Ovary (tissue), 9 donors: ENCODE measurements around the gene INHBA. TPM values are rescaled to one million over a fixed set of nuclear protein-coding genes. Genes with fewer than 3 reads are reported as not detected.

ENCODE experiments used
- DNase-seq, 5 donors: peaks; one replicate each; pipeline ENCODE4 v3.0.0-alpha.2; 2019 to 2020
- H3K27ac ChIP-seq, 2 donors: fragments of 200-600 bp; one replicate each; pipeline versions ENCODE4 v1.5.1 to v1.8.0; 2019 to 2022
- H3K27me3 ChIP-seq: fragments of 200-600 bp; one replicate; pipeline ENCODE4 v1.8.0; 2022
- H3K36me3 ChIP-seq: fragments of 200-600 bp; sonication (generic); one replicate; pipeline ENCODE4 v1.5.1; 2019
- H3K4me1 ChIP-seq: one replicate; pipeline ENCODE4 v1.8.1; 2013; ENCODE audit warnings: mild to moderate bottlenecking, moderate library complexity; ENCODE audit not compliant: insufficient read depth
- H3K4me3 ChIP-seq: fragments of 200-600 bp; sonication (generic); one replicate; pipeline ENCODE4 v1.5.1; 2017
- H3K9me3 ChIP-seq, 2 donors: fragments of 200-600 bp in 1 of 2; sonication (generic) in 1 of 2; one replicate each; pipeline versions ENCODE4 v1.5.1 to v1.8.1; 2013 to 2019; ENCODE audit warnings: mild to moderate bottlenecking in 1 of 2, moderate library complexity in 1 of 2
- EP300 ChIP-seq: sonication (generic); formaldehyde crosslinking; IDR thresholded peaks from one replicate; pipeline ENCODE4 v1.6.1; 2017; ENCODE audit warnings: antibody characterized with exemption
- POLR2A ChIP-seq: fragments of 450-650 bp; IDR thresholded peaks from one replicate; pipeline ENCODE4 v1.6.1; 2017; ENCODE audit warnings: antibody characterized with exemption, mild to moderate bottlenecking, moderate library complexity
- WGBS, 3 donors: extraction: QIAGEN DNeasy Blood & Tissue Kit in 1 of 3; methylation state at CpG; one replicate each; pipeline versions ENCODE4 v1.1.5 to v1.1.7; 2013 to 2017; 5-methylcytosine and 5-hydroxymethylcytosine counted together
- intact Hi-C, 4 donors: fragments of 100-400 bp; cut with DNase I; formaldehyde crosslinking; loops; one replicate each; pipeline versions ENCODE4 v1.11.0 to v1.15.1; 2022 to 2023
- polyA plus RNA-seq, 2 donors: library from polyadenylated mRNA; stranded (reverse); fragments of 200-250 nt in 1 of 2; fragments of 350-450 nt in 1 of 2; fragmentation: Illumina TruSeq in 1 of 2; extraction: RNeasy Lipid Tissue Mini Kit (QIAGEN cat#74804) in 1 of 2; gene quantifications; one replicate each; pipeline ENCODE4 v1.2.3, GENCODE V29; 2013 to 2014
- total RNA-seq, 7 donors: library from RNA; depleted of rRNA in 2 of 7; stranded (reverse); fragments of >200 nt in 2 of 7; fragmentation: NEBNext Ultra II Directional in 3 of 7; extraction: Animal tissue kit (Norgen Biotek cat#: 25700) in 3 of 7; gene quantifications; one replicate each; pipeline versions ENCODE4 v1.1.0 to v1.2.4, GENCODE V29; 2016 to 2023
- TF ChIP-seq, protein P1 (sequence below), 3 donors: fragments of 450-650 bp in 2 of 3; fragments of 200-600 bp in 1 of 3; IDR thresholded peaks; one replicate each; pipeline versions ENCODE4 v1.5.1 to v1.8.0; 2016 to 2022; ENCODE audit warnings: antibody characterized with exemption in 3 of 3, mild to moderate bottlenecking in 1 of 3
- donor health status: DM: no; HTN: no; CAD: no; lungs with moderate emphysema.
- donor health status: DM: no; HTN: no; CAD: no.
- donor health status: Bipolar disorder and iron deficiency.
- donor health status: DM: yes; HTN: yes; CAD: no.
- donor health status: DM: no; HTN: no; CAD: no.
- donor health status: DM: yes; HTN: yes; CAD: no.

INHBA gene
- total and polyA plus RNA-seq, 9 donors = 2.1 to 18.0 (median 5.8) TPM

DNA sequence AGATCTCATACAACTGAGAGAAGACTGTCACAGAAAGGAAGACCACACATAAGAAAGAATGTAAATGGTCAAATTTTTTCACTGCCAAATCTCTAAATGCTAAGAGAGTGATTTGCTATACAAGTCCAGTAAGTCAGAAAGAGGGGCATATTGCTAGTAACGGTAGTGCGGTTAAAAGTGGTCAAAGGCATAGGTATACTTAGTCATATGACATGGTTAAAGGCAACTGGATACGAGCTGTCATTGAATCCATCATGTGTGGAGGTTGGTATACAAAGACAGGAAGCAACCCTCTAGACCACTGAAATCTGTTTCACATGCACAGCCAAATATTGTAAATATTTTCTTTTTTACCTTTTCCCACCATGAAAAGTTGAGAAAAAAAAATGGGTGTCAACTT lies 4.8 kb downstream of the INHBA start:
- peak overlapping the region; percentile 39 for H3K4me3 ChIP-seq

DNA sequence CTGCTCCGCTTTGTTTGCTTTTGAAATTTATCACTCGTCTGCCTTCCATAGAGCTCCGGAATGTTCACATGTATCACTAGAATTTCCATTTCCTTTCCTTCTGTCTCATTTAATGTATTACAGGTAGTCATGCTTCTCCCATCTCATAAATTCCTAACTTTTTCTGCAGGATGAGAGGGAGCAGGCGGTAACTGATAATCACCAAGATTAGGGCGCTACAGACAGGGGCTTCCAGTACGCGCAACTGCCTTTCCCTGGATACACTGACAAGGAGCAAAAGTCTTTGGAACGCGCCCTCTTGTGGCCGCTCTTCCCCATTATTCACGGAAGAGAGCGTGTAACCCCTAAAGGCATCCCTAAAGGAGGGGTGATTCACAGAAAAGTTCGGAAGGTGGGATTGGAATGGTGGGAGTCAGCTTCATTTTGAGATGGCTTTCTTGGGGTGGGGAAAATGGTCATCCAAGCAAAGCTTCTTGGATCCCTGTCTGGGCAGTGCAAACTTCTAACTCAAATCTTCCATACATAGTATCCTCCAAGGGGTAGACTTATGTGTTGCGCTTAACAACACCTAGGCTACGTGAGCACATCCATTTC lies 6.5 kb downstream of the INHBA start:
- intact Hi-C loops = no loop called here
- 10 to 14% (median 10%) methylated on average over 15 of the region's 15 CpGs for WGBS, 3 donors
- no peaks in the 10 kb centered on the region for H3K27me3 ChIP-seq
- H3K9me3 ChIP-seq = no peaks in the 10 kb centered on the region
- H3K27ac ChIP-seq = peak overlapping the region; percentile 81 to 83
- DNase-seq = peak; percentile 82 to 90 (median 85)
- H3K4me1 ChIP-seq = peaks cover 6% of the 10 kb centered on the region
- peak overlapping the region; percentile 36 for H3K4me3 ChIP-seq
- TF ChIP-seq, protein P1, sequence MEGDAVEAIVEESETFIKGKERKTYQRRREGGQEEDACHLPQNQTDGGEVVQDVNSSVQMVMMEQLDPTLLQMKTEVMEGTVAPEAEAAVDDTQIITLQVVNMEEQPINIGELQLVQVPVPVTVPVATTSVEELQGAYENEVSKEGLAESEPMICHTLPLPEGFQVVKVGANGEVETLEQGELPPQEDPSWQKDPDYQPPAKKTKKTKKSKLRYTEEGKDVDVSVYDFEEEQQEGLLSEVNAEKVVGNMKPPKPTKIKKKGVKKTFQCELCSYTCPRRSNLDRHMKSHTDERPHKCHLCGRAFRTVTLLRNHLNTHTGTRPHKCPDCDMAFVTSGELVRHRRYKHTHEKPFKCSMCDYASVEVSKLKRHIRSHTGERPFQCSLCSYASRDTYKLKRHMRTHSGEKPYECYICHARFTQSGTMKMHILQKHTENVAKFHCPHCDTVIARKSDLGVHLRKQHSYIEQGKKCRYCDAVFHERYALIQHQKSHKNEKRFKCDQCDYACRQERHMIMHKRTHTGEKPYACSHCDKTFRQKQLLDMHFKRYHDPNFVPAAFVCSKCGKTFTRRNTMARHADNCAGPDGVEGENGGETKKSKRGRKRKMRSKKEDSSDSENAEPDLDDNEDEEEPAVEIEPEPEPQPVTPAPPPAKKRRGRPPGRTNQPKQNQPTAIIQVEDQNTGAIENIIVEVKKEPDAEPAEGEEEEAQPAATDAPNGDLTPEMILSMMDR (IDR thresholded peaks at IDR 0.05) = peak; percentile 47 to 78 (median 74)
- TF ChIP-seq POLR2A (peak; percentile 5), EP300 (no peak)
- H3K36me3 ChIP-seq = no peaks in the 10 kb centered on the region

More for the DNA sequence above, 4.8 kb downstream of the INHBA start:
- H3K27me3 ChIP-seq = no peaks in the 10 kb centered on the region
- 83 to 90% (median 83%) methylated on average over 3 of the region's 3 CpGs for WGBS, 3 donors
- peaks cover 6% of the 10 kb centered on the region for H3K4me1 ChIP-seq
- H3K9me3 ChIP-seq = no peaks in the 10 kb centered on the region
- intact Hi-C loops = no loop called here
- TF ChIP-seq, protein P1 (IDR thresholded peaks at IDR 0.05) = no peak
- TF ChIP-seq EP300 = no peak
- TF ChIP-seq POLR2A = no peak
- no peaks in the 10 kb centered on the region for H3K36me3 ChIP-seq
- DNase-seq = no peak
- peak overlapping the region in 1 of 2 donors; percentile 4 for H3K27ac ChIP-seq

DNA sequence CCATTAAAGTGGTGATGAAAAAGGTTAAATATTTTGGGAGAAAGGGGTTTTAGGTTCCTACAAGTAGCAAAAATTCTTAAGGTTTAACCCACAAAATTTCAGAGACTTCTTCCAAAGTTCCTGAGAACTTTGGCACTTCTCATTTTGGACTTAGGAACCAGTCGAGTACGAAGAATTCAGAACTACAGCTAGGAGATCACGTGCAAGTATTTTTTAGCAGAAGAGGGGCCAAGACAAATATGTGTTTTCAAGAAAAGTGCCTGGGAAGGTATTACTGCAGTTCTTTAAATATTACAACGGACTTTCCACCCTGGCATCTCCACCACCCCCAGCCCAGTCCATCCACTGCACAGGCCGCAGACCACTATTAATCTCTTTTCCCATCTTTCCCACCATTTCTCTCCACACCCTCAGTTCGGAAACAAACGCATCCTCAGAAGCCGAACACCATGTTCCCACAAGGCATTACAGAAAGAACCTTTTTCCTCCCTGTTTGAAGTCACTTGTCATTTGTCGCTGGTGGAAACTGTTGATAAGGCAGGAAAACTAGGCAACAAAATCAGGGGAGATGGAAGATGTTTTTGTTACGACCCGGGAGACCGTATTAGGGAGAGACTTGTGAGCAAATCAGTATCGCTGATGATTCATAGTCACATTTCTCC lies 7.1 kb downstream of the INHBA start:
- H3K9me3 ChIP-seq = no peaks in the 10 kb centered on the region
- peaks cover 5% of the 10 kb centered on the region for H3K4me1 ChIP-seq
- TF ChIP-seq, protein P1 (IDR thresholded peaks at IDR 0.05) = no peak
- TF ChIP-seq POLR2A = no peak
- TF ChIP-seq EP300 = no peak
- WGBS, 3 donors = 8 to 17% (median 12%) methylated on average over 13 of the region's 13 CpGs
- no peaks in the 10 kb centered on the region for H3K36me3 ChIP-seq
- H3K4me3 ChIP-seq = peak overlapping the region; percentile 36
- DNase-seq = peak in 1 of 5 donors; percentile 17
- H3K27ac ChIP-seq = peak overlapping the region; percentile 81 to 83
- H3K27me3 ChIP-seq = no peaks in the 10 kb centered on the region
- intact Hi-C loops = no loop called here

DNA sequence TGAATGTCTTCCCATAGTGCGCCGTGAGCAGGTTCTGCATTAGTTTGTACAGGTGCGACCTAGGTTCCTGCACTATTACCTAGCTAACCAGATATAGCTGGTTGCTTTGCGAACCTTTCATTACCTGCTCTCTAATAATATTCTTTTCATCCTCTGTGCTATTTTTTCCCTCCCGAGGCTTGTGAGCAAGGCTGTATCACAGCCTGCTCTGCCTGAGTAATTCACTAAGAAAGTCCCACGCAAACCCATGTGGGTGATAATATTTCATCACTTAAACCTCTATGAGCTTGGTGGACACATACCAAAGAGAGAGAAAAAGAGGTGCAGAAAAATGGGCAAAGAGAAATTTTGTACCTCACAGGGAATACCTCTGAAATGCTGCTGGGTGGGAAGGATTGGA lies 8.4 kb downstream of the INHBA start:
- TF ChIP-seq EP300 (no peak), POLR2A (no peak)
- TF ChIP-seq, protein P1 (IDR thresholded peaks at IDR 0.05) = no peak
- peaks cover 5% of the 10 kb centered on the region for H3K4me1 ChIP-seq
- H3K9me3 ChIP-seq = no peaks in the 10 kb centered on the region
- 88 to 94% (median 92%) methylated on average over 6 of the region's 6 CpGs for WGBS, 3 donors
- no peak overlapping the region for H3K27ac ChIP-seq
- intact Hi-C loops = no loop called here
- H3K4me3 ChIP-seq = no peak overlapping the region
- no peaks in the 10 kb centered on the region for H3K36me3 ChIP-seq
- H3K27me3 ChIP-seq = no peaks in the 10 kb centered on the region
- DNase-seq = no peak
